IPS-20b (cell line): ENCODE data around the gene FXR1.
"Not testable (repeated sequence)": the region's sequence is repeated elsewhere in the genome, so short reads cannot be mapped to it uniquely, and the experiment has no call there.

ENCODE experiments used
- H3K27ac ChIP-seq: one replicate; pipeline ENCODE4 v1.5.1; 2013; ENCODE audit warnings: low read length
- H3K27me3 ChIP-seq: 2 replicates; pipeline ENCODE4 v1.6.1; 2013; ENCODE audit warnings: mild to moderate bottlenecking, low read length, inconsistent platforms; ENCODE audit not compliant: insufficient read depth
- H3K36me3 ChIP-seq: 2 replicates; pipeline ENCODE4 v1.6.1; 2013; ENCODE audit warnings: low read depth, mild to moderate bottlenecking, inconsistent platforms, low read length, moderate library complexity; ENCODE audit not compliant: insufficient read depth
- H3K4me1 ChIP-seq: 2 replicates; pipeline ENCODE4 v1.6.1; 2013; ENCODE audit warnings: mild to moderate bottlenecking, control low read depth, inconsistent platforms, low read length, moderate library complexity; ENCODE audit not compliant: insufficient read depth
- H3K4me3 ChIP-seq: 2 replicates; pipeline ENCODE4 v1.5.1; 2013; ENCODE audit warnings: mild to moderate bottlenecking, low read length, inconsistent platforms
- H3K9ac ChIP-seq: 2 replicates; pipeline ENCODE4 v1.6.1; 2013; ENCODE audit warnings: low read depth, mild to moderate bottlenecking, inconsistent platforms, low read length, moderate library complexity
- H3K9me3 ChIP-seq: 2 replicates; pipeline ENCODE4 v1.6.1; 2013; ENCODE audit warnings: mild to moderate bottlenecking, low read depth, low read length, inconsistent platforms; ENCODE audit not compliant: insufficient read depth

FXR1 gene

DNA sequence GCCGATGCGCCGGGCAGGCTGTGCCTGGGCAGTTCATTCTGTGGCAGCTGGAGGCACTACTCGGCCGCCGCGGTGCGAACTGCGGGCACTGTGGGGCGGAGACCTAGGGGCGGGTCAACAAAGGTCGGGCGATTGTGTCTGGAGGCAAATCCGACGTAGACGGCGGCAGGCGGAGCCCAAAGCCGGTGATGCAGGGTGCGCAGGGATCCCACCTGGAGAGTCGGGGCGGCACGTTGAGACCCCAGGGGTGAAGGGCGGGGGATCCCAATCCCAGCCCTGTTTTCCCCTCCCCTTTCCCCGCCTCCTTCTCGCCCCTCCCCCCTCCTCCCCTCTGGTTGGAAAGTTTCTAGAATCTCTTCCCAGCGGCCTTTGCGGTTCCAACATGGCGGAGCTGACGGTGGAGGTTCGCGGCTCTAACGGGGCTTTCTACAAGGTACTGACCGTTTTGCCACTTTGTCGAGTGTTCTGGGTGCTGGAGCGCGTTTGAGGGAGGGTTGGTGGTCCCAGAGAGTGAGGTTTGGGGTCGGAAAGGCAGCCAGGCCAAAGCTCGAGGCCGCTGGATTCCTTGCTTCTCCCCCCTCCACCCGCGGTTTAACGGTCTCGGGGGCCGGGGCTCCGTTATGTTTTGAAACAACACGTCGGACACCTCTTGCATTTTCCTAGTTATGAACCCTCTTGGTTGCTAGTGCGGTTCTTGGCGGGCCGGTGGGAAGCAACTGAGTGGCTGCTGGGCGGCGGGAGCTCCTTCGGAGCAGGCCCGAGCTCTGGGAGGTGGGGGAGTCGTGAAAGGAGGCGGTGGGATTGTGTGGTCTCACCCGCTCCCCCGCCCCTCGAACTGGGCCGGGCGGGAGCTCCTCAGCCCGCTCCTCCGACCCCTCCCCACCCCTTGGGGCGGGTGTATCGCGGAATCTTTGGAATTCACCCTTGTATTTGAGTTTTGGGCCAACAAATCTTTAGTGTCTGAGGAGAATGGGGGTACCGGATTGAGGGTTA, at the start of gene FXR1:
FXR1 (plus strand) TSS at position 367 of the 993 bp plus-strand sequence; CDS start at position 383, 16 bp downstream.
- peak within 1 kb of the TSS; percentile 100 for H3K9ac ChIP-seq
- H3K4me3 ChIP-seq: peak within 1 kb of the TSS; percentile 99
- H3K36me3 ChIP-seq: peaks cover 32% of the 10 kb centered on the region
- H3K9me3 ChIP-seq: no peaks in the 10 kb centered on the region
- H3K27me3 ChIP-seq: no peaks in the 10 kb centered on the region
- peaks cover 18% of the 10 kb centered on the region for H3K4me1 ChIP-seq
- H3K27ac ChIP-seq: peak within 1 kb of the TSS; percentile 99

DNA sequence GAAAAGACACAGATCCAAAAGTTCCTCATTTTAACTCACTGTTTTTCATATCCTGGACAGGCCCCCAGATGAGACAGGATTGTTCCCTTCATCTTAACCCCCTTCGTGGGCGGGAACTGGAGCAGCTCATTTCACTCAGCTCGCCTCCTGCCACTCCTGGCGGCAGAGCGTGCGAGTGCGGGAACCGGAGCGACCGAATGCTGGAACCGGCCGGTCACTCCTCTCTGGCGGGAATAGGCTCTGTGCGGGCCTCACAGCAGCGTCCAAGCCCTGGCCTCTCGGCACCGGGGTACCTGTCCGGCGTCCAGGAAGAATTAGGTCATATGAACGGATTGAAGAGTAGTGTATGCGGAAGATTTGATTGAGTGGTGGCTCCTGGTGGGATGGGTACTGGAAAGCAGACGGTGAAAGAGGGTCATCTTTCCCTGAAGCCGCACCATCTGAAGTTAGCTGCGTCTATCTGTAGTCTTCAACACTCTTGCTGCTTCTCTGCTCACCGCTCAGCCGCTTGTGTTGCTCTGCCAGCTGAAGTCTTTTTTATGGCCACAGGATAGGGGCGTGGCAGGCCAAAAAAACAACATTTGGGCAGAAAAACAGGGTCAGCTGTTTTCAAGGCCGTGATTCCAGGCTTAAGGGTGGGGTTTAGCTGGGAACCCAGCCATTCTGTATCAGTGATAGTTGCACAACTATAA, 42.3 kb upstream of the FXR1 start:
- Histone ChIP-seq H3K4me3 (peak overlapping the region; percentile 42), H3K9ac (no peak overlapping the region; the same call in 1 of the 2 replicates)

DNA sequence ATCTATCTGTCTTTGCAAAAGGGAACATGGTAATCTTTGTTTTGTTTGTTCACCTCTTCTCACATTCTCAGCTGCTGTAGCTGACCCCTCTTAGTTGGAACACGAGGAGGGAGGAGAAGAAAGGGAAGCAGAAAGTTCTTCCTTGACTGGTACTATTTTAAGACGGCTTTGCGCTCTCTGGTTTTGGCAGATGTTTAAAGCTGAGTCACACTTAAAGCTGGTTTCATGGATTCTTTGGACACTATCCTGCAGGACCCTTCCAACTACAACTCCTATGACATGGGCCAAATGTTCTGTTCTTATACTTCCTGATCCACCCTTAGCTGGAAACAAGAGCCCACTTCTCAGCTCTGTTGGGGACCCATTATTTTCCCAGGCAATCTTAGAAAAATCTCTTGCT, 40.6 kb upstream of the FXR1 start:
- Histone ChIP-seq H3K9me3 (no peaks in the 10 kb centered on the region), H3K27ac (no peak overlapping the region), H3K9ac (no peak overlapping the region), H3K4me1 (peaks cover 3% of the 10 kb centered on the region; the same call in 1 of the 2 replicates), H3K27me3 (no peaks in the 10 kb centered on the region), H3K4me3 (no peak overlapping the region), H3K36me3 (no peaks in the 10 kb centered on the region)

More for the DNA sequence above, 42.3 kb upstream of the FXR1 start:
- no peaks in the 10 kb centered on the region for H3K27me3 ChIP-seq
- no peaks in the 10 kb centered on the region for H3K36me3 ChIP-seq
- no peaks in the 10 kb centered on the region; the same call in 1 of the 2 replicates for H3K4me1 ChIP-seq
- no peaks in the 10 kb centered on the region for H3K9me3 ChIP-seq
- no peak overlapping the region for H3K27ac ChIP-seq

DNA sequence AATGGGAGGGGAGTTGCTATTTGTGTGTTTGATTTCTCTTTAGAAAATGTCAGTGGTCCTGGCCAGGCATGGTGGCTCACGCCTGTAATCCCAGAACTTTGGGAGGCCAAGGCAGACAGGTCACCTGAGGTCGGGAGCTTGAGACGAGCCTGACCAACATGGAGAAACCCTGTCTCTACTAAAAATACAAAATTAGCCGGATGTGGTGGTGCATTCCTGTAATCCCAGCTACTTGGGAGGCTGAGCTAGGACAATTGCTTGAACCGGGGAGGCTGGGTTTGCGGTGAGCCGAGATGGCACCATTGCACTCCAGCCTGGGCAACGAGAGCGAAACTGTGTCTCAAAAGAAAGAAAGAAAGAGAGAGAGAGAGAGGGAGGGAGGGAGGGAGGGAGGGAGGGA, 40.0 kb upstream of the FXR1 start:
- H3K27ac ChIP-seq, H3K4me3 ChIP-seq, H3K9me3 ChIP-seq, H3K9ac ChIP-seq, H3K4me1 ChIP-seq, H3K36me3 ChIP-seq, H3K27me3 ChIP-seq: not testable (repeated sequence)

DNA sequence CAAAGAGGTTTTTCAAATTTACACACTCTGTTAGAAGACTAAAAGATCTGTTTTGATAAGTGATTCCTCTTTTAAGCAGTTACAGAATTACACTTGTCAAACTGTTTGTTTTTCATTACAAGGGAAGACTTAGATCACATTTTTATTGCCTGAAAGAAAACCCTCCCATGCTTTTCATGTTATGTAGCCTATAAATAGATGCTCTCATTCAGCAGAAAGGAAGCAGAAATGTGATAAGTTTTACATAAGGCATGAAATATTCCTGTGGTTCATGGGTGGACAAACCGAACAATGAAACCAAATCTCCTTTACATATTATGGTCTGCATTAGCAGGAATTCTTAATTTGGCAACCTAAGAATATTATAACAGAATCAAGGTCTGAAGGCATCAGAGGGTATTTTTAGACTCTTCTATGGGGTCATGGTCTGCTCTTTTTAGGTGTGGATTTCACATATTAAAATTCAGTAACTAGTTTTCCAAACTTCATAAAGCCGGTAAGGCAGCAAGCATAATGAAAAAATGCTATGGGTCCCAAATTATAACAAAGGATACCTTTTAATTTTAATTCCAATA, 37.3 kb upstream of the FXR1 start:
- H3K27me3 ChIP-seq: no peaks in the 10 kb centered on the region
- no peak overlapping the region for H3K4me3 ChIP-seq
- H3K36me3 ChIP-seq: no peaks in the 10 kb centered on the region
- no peak overlapping the region for H3K27ac ChIP-seq
- H3K9me3 ChIP-seq: no peaks in the 10 kb centered on the region
- peaks cover 3% of the 10 kb centered on the region; the same call in 1 of the 2 replicates for H3K4me1 ChIP-seq
- no peak overlapping the region for H3K9ac ChIP-seq

DNA sequence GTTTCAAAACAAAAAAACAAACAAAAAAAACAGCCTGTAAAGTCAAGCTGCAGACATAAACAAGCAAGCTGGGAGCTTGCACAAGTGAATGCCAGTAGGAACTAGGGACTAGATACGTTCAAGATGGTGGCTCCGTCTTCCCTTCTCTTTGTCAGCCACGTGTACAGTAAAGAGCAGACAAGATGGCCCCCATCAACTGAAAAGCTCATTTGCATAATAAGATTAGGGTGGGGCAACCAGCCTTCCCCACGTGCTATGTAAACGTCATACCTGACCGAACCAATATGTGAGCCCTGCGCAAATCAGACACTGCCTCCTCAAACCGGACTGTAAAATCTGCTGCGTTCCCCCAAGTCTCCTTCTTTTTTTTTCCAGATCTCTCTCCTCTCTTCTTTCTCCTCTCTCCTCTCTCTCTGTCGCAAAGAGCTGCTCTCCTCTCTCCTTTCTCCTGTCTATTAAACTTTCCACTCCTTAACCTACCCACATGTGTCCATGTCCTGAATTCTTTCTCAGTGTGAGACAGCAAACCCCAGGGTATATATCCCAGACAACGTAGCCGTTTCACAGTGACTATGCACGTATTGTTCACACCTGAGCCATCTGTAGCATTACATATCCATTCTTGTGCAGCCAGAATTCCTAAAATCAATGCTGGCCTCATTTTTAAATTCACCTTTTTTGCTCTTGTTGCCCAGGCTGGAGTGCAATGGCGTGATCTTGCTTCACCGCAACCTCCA, 31.2 kb upstream of the FXR1 start:
- no peak overlapping the region for H3K27ac ChIP-seq
- no peaks in the 10 kb centered on the region for H3K4me1 ChIP-seq
- no peaks in the 10 kb centered on the region for H3K36me3 ChIP-seq
- no peak overlapping the region for H3K9ac ChIP-seq
- no peaks in the 10 kb centered on the region for H3K9me3 ChIP-seq
- no peak overlapping the region for H3K4me3 ChIP-seq
- H3K27me3 ChIP-seq: no peaks in the 10 kb centered on the region

DNA sequence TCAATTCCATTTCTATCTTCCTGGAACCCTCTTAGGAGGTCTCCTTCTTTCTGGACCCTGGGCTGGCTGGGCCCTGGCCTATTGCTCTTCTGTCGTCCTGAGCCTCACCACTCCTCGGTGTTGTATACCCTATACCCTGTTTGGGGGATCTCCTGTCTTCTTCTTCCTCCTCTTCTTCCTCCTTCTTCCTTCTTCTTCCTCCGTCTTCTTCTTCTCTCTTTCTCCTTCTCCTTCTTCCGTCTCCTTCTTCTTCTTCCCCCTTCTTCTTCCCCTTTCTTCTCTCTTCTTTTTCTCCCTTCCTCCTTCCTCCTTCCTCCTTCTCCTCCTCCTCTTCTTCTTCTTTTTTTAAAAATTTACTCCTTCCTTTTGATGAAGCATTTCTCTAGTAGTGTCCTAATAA, 30.4 kb upstream of the FXR1 start:
- H3K9ac ChIP-seq: no peak overlapping the region
- H3K27me3 ChIP-seq: no peaks in the 10 kb centered on the region
- H3K27ac ChIP-seq: no peak overlapping the region
- no peak overlapping the region for H3K4me3 ChIP-seq
- H3K9me3 ChIP-seq: no peaks in the 10 kb centered on the region
- H3K36me3 ChIP-seq: no peaks in the 10 kb centered on the region
- H3K4me1 ChIP-seq: no peaks in the 10 kb centered on the region

DNA sequence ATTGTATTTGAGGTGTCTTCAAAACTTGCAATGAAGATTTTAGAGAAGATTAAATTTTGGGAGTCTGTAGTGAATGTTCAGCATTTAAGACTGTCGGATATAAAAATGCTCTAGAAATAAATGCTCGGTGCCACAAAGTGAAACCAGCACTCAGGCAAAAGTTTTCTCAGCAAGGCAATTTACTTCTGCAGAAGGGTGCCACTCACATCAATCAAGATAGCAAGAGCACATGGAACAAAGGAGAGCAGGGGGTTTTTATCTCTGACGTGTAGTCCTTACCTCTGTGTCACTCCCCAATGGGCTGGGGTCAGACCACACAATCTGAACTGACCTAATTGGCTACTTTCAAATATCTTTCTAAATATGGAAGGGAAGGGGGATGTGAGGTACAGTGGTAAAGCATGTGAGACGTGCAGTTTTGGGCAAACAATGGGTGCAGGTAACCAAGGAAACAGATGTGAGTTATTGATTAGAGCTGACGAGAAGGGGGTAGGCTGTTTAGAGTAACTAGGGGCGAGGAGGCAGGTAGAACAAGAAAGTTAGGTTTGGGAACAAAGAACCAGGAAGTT, 23.4 kb upstream of the FXR1 start:
- no peak overlapping the region for H3K9ac ChIP-seq
- no peak overlapping the region for H3K4me3 ChIP-seq
- H3K9me3 ChIP-seq: peaks cover 17% of the 10 kb centered on the region; the same call in 1 of the 2 replicates
- no peaks in the 10 kb centered on the region for H3K4me1 ChIP-seq
- H3K36me3 ChIP-seq: no peaks in the 10 kb centered on the region
- H3K27ac ChIP-seq: no peak overlapping the region
- no peaks in the 10 kb centered on the region for H3K27me3 ChIP-seq

DNA sequence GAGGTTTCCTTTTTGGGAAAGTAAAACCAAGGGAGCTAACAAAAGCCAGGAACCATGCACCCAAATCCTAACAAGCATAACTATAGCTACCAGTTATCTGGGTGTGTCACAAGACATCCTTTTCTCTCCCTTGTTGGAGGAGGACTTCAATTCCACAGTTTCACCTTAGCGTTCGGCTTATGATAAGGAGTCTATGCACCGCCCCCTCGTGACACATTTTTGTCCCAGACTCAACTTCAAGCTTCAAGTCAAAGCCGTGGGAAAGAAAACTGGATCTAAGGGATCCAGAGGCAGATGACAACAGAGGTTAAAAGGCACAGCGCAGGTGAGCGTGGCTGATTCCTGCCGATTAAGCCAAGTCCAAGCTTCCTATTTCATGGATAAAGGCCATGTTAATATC, 13.9 kb upstream of the FXR1 start:
- no peak overlapping the region for H3K27ac ChIP-seq
- peaks cover 16% of the 10 kb centered on the region for H3K9me3 ChIP-seq
- H3K9ac ChIP-seq: no peak overlapping the region
- no peaks in the 10 kb centered on the region for H3K36me3 ChIP-seq
- no peak overlapping the region for H3K4me3 ChIP-seq
- no peaks in the 10 kb centered on the region for H3K4me1 ChIP-seq
- no peaks in the 10 kb centered on the region for H3K27me3 ChIP-seq

DNA sequence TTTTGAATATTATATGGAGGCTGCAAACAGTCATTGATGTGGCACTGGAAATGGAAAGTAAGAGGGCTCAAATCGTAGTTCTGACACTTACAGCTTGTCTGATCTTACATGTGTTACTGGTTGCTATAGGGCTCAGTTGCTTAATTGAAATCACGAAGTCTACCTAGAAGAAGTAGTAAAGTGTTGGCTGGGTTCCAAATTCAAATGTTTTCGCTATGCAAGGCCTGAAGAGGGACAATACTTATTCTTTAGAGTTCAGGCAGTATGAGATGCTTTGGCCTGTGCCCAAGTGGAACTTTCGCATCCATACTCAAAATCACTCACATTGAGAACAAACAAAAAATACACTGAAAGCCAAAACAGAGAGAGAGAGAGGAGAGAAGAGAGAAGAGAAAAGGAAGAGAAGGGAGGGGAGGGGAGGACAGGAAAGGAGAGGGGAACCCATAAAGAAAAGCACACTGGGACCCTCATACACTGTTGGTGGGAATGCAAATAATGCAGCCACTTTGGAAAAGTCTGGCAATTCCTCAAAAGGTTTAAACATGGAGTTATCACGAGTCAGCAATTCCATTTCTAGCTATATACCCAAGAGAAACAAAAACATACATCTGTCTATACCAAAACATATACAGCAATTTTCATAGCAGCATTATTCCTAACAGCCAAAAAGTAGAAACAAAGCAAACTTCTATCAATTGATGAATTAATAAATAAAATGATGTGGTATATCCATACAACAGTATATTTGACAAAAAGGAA, 2.9 kb upstream of the FXR1 start:
- H3K36me3 ChIP-seq: peaks cover 2% of the 10 kb centered on the region; the same call in 1 of the 2 replicates
- no peaks in the 10 kb centered on the region for H3K9me3 ChIP-seq

More for the DNA sequence above, 2.9 kb upstream of the FXR1 start:
- no peak overlapping the region for H3K27ac ChIP-seq
- no peak overlapping the region for H3K9ac ChIP-seq
- no peak overlapping the region for H3K4me3 ChIP-seq
- H3K4me1 ChIP-seq: peaks cover 11% of the 10 kb centered on the region
- no peaks in the 10 kb centered on the region for H3K27me3 ChIP-seq
